ENCODE measurements around the gene TSGA10IP.

The TSGA10IP gene

GRCh38 chr11:65903715-65904114 is 41.6 kb upstream of the TSGA10IP start:
- no peak overlapping the region for H3K27ac ChIP-seq (ENCODE audit: low read depth, low read length)
- peaks cover 40% of the 10 kb centered on the region for H3K27me3 ChIP-seq (ENCODE audit: control insufficient read depth, low read length)
- H3K4me3 ChIP-seq (ENCODE audit: low read length), result no peak overlapping the region
- H3F3A ChIP-seq (ENCODE audit: control insufficient read depth, insufficient read depth), result no peaks in the 10 kb centered on the region
- H3K4me1 ChIP-seq (ENCODE audit: control insufficient read depth, low read length), result peaks cover 18% of the 10 kb centered on the region
- H3K9me3 ChIP-seq (ENCODE audit: control insufficient read depth, insufficient read depth, low read length), result no peaks in the 10 kb centered on the region
- no peaks in the 10 kb centered on the region for H3K9me2 ChIP-seq (replicated peaks; ENCODE audit: control insufficient read depth, low read length)
- no peaks in the 10 kb centered on the region for H3K36me3 ChIP-seq (ENCODE audit: control insufficient read depth, low read length)
- no peaks in the 10 kb centered on the region for H4K20me1 ChIP-seq (ENCODE audit: control insufficient read depth, insufficient read depth, low read depth, low read length)
- H3K4me2 ChIP-seq (ENCODE audit: low read length), result no peak overlapping the region
- no peak for TF ChIP-seq EZH2phosphoT487 (IDR thresholded peaks at IDR 0.05; ENCODE audit: borderline replicate concordance, low read length)
- TF ChIP-seq CTCF (IDR thresholded peaks at IDR 0.05; ENCODE audit: low read depth, low read length, poor library complexity, severe bottlenecking), result no peak
- H3K79me2 ChIP-seq (ENCODE audit: control insufficient read depth, low read length), result no peaks in the 10 kb centered on the region

GRCh38 chr11:65906602-65907001 is 38.7 kb upstream of the TSGA10IP start:
- Histone ChIP-seq H4K20me1 (ENCODE audit: control insufficient read depth, insufficient read depth, low read depth, low read length) (no peaks in the 10 kb centered on the region), H3K9me3 (ENCODE audit: control insufficient read depth, insufficient read depth, low read length) (no peaks in the 10 kb centered on the region), H3K79me2 (ENCODE audit: control insufficient read depth, low read length) (no peaks in the 10 kb centered on the region), H3F3A (ENCODE audit: control insufficient read depth, insufficient read depth) (no peaks in the 10 kb centered on the region), H3K36me3 (ENCODE audit: control insufficient read depth, low read length) (no peaks in the 10 kb centered on the region), H3K4me2 (ENCODE audit: low read length) (no peak overlapping the region), H3K27me3 (ENCODE audit: control insufficient read depth, low read length) (peaks cover 45% of the 10 kb centered on the region), H3K9me2 (replicated peaks; ENCODE audit: control insufficient read depth, low read length) (no peaks in the 10 kb centered on the region), H3K4me1 (ENCODE audit: control insufficient read depth, low read length) (no peaks in the 10 kb centered on the region), H3K27ac (ENCODE audit: low read depth, low read length) (no peak overlapping the region), H3K4me3 (ENCODE audit: low read length) (no peak overlapping the region)
- TF ChIP-seq EZH2phosphoT487 (IDR thresholded peaks at IDR 0.05; ENCODE audit: borderline replicate concordance, low read length) (no peak), CTCF (IDR thresholded peaks at IDR 0.05; ENCODE audit: low read depth, low read length, poor library complexity, severe bottlenecking) (no peak)

- H4K20me1 ChIP-seq (ENCODE audit: control insufficient read depth, insufficient read depth, low read depth, low read length), result no peaks in the 10 kb centered on the region
- H3F3A ChIP-seq (ENCODE audit: control insufficient read depth, insufficient read depth), result no peaks in the 10 kb centered on the region
- no peak overlapping the region for H3K4me3 ChIP-seq (ENCODE audit: low read length)
- H3K27me3 ChIP-seq (ENCODE audit: control insufficient read depth, low read length), result peaks cover 38% of the 10 kb centered on the region
- no peaks in the 10 kb centered on the region for H3K9me3 ChIP-seq (ENCODE audit: control insufficient read depth, insufficient read depth, low read length)
- H3K36me3 ChIP-seq (ENCODE audit: control insufficient read depth, low read length), result no peaks in the 10 kb centered on the region
- H3K27ac ChIP-seq (ENCODE audit: low read depth, low read length), result no peak overlapping the region
- no peaks in the 10 kb centered on the region for H3K9me2 ChIP-seq (replicated peaks; ENCODE audit: control insufficient read depth, low read length)
- H3K79me2 ChIP-seq (ENCODE audit: control insufficient read depth, low read length), result no peaks in the 10 kb centered on the region
- H3K4me2 ChIP-seq (ENCODE audit: low read length), result no peak overlapping the region
- 0 out of 2 replicates have a peak, but pooled peaks cover 3% of the 10 kb centered on the region for H3K4me1 ChIP-seq (ENCODE audit: control insufficient read depth, low read length)
- TF ChIP-seq EZH2phosphoT487 (IDR thresholded peaks at IDR 0.05; ENCODE audit: borderline replicate concordance, low read length) (no peak), CTCF (IDR thresholded peaks at IDR 0.05; ENCODE audit: low read depth, low read length, poor library complexity, severe bottlenecking) (no peak)
These were observed 37.4 kb upstream of the TSGA10IP start for GRCh38 chr11:65907878-65908277.
